MM.1S (cell line): ENCODE data around the gene SLC2A5.

Experiments
- EZH2 ChIP-seq: fragments of 300-600 bp; sonication (generic); optimal IDR thresholded peaks from 2 replicates; pipeline ENCODE3; 2017; ENCODE audit warnings: low read depth, mild to moderate bottlenecking, antibody characterized with exemption, low read length, mixed read lengths
- EZH2phosphoT487 ChIP-seq: fragments of 300-600 bp; sonication (generic); IDR thresholded peaks from 2 replicates; pipeline ENCODE4 v1.6.1; 2018; ENCODE audit warnings: antibody characterized with exemption, low read length
- TF ChIP-seq, protein P1 (sequence below): fragments of 300-600 bp; sonication (generic); IDR thresholded peaks from 2 replicates; pipeline ENCODE4 v1.5.1; 2016; ENCODE audit warnings: antibody characterized with exemption, low read length, mixed read lengths

DNA sequence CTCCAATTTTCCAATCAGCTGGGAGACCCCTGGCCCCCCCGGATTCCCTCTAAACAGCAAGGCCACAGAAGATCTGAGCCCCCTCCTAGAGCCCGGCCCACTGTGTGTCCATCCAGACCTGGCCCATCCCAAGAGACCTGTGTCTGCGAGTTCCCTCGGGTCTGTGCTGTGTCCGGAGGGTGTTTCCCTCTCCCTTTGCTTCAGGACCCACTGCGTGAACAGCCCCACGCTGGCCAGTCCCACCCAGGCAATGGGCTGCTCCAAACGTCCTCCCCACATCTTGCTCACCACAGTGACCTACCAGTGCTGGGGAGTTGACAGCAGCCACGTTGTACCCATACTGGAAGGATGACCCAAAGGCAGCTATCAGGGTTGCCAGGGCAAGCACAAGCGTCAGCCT lies 11.6 kb downstream of the SLC2A5 start:
- TF ChIP-seq, protein P1, sequence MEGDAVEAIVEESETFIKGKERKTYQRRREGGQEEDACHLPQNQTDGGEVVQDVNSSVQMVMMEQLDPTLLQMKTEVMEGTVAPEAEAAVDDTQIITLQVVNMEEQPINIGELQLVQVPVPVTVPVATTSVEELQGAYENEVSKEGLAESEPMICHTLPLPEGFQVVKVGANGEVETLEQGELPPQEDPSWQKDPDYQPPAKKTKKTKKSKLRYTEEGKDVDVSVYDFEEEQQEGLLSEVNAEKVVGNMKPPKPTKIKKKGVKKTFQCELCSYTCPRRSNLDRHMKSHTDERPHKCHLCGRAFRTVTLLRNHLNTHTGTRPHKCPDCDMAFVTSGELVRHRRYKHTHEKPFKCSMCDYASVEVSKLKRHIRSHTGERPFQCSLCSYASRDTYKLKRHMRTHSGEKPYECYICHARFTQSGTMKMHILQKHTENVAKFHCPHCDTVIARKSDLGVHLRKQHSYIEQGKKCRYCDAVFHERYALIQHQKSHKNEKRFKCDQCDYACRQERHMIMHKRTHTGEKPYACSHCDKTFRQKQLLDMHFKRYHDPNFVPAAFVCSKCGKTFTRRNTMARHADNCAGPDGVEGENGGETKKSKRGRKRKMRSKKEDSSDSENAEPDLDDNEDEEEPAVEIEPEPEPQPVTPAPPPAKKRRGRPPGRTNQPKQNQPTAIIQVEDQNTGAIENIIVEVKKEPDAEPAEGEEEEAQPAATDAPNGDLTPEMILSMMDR = no peak
- TF ChIP-seq EZH2 = no peak
- TF ChIP-seq EZH2phosphoT487 = no peak
